IPS DF 6.9 (cell line): ENCODE data around the gene CRTAC1.
A peak's percentile ranks its signal among the peaks of the same experiment; 100 is the strongest.

Experiments
- DNase-seq: peaks from one replicate; pipeline ENCODE4 v3.0.0-alpha.2; 2013; ENCODE audit warnings: low read depth, low spot score
- H3K27ac ChIP-seq: one replicate; pipeline ENCODE4 v1.5.1; 2013; ENCODE audit warnings: low read length, control low read depth
- H3K27me3 ChIP-seq: 2 replicates; pipeline ENCODE4 v1.6.1; 2013; ENCODE audit warnings: mild to moderate bottlenecking, low read length; ENCODE audit not compliant: control insufficient read depth, insufficient read depth
- H3K36me3 ChIP-seq: 2 replicates; pipeline ENCODE4 v1.6.1; 2013; ENCODE audit warnings: low read length; ENCODE audit not compliant: control insufficient read depth, insufficient read depth
- H3K4me1 ChIP-seq: 2 replicates; pipeline ENCODE4 v1.6.1; 2013; ENCODE audit warnings: low read length; ENCODE audit not compliant: control insufficient read depth, insufficient read depth
- H3K4me3 ChIP-seq: 2 replicates; pipeline ENCODE4 v1.5.1; 2013; ENCODE audit warnings: mild to moderate bottlenecking, low read length
- H3K9me3 ChIP-seq: 2 replicates; pipeline ENCODE4 v1.6.1; 2013; ENCODE audit warnings: low read length, inconsistent platforms; ENCODE audit not compliant: control insufficient read depth, insufficient read depth
- WGBS: extraction: QIAGEN DNeasy Blood & Tissue Kit; methylation state at CpG from one replicate; pipeline ENCODE4 v1.1.7; 2013; ENCODE audit warnings: mixed read lengths, missing lambda C conversion rate; ENCODE audit not compliant: insufficient read length, insufficient coverage; 5-methylcytosine and 5-hydroxymethylcytosine counted together

The CRTAC1 gene

DNA sequence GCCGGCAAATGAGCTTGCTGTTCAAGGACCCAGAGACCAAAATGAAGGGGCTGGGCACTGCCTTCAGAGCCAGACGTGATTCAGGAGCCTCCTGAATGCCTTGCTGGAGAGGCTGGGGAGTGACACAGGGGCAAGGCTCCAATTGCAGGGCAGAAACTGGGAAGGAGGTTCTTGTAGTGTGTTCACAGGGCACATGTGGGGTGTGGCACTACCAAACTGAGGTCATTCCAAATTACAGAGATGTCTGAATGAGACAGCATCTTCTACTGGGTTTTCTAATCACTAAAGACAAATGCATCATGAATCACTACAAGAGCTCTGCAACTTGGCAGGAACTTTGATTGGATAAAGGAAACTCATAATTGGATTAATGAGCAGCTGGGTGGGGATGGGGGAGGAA lies 17.8 kb downstream of the CRTAC1 start:
- WGBS, result no CpG with 5 or more reads among the region's 2 CpGs
- no peak for DNase-seq
- H3K27ac ChIP-seq, result no peak overlapping the region
- H3K9me3 ChIP-seq, result no peaks in the 10 kb centered on the region; the same call in 1 of the 2 replicates
- H3K36me3 ChIP-seq, result no peaks in the 10 kb centered on the region
- no peak overlapping the region for H3K4me3 ChIP-seq
- H3K27me3 ChIP-seq, result no peaks in the 10 kb centered on the region
- 0 out of 2 replicates have a peak, but pooled peaks cover 1% of the 10 kb centered on the region for H3K4me1 ChIP-seq

DNA sequence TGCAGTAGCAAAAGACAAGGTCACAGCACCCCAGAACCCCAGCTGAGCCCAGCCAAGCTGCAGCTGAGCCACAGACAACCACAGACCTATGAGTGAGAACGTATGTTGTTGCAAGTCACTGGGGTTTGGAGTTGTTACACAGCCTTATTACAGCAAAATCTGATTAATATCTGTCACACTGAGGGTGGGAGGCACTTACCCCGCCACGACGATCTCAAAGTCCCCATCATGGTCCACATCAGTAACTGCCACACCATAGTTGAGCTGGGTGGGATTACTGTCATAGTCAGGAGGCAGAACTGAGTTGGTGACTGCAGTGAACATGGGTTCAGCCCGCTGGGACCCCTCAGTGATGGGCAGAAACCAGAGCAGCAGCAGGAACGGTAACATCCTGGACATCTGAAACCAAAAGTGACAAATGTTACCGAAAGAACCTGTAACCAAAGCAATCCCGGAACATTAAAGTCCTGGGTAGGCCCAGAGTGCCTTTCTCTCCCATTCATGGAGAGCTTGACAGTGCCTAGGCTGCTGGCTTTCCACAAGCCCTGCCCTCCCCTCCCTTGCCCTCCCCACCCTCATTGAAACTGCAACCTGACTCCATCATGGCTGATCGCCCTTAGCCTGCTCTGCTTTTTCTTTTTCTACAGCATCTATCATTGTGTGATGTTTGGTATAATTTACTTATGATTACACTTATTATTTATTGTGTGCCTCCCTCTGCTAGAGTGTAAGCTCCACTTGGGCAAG lies 19.3 kb downstream of the CRTAC1 start:
- H3K27ac ChIP-seq, result no peak overlapping the region
- no peak for DNase-seq
- WGBS, result no CpG with 5 or more reads among the region's 9 CpGs
- H3K36me3 ChIP-seq, result no peaks in the 10 kb centered on the region
- no peak overlapping the region for H3K4me3 ChIP-seq
- 0 out of 2 replicates have a peak, but pooled peaks cover 1% of the 10 kb centered on the region for H3K4me1 ChIP-seq
- no peaks in the 10 kb centered on the region for H3K27me3 ChIP-seq
- H3K9me3 ChIP-seq, result no peaks in the 10 kb centered on the region; the same call in 1 of the 2 replicates

GRCh38 chr10:98006266-98006665 lies 24.2 kb downstream of the CRTAC1 start:
- Histone ChIP-seq H3K9me3 (no peaks in the 10 kb centered on the region), H3K27me3 (no peaks in the 10 kb centered on the region), H3K4me3 (no peak overlapping the region), H3K4me1 (0 out of 2 replicates have a peak, but pooled peaks cover 1% of the 10 kb centered on the region), H3K36me3 (no peaks in the 10 kb centered on the region), H3K27ac (no peak overlapping the region)
- no CpG with 5 or more reads among the region's 12 CpGs for WGBS
- no peak for DNase-seq

DNA sequence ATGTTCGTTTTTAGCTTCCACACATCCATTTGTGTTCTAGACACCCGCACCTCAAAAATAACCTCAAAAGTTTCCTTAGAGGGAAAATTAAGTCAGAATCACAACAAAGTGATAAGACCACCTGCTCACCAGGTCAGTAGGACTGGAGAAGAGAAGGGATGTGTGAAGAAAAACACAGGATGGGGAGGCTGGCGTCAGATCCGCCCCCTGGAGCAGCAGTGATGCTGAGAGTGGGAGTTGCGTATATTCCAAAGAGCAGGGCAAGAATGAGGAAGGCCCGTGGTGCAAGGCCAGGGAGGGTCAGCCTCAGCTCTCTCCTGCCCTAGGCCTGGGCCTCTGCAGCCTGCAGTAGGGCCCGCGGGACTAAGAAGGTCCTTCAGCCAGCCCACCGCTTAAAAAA lies 28.7 kb downstream of the CRTAC1 start:
- no peak for DNase-seq
- no CpG with 5 or more reads among the region's 9 CpGs for WGBS
- H3K36me3 ChIP-seq, result no peaks in the 10 kb centered on the region
- no peak overlapping the region for H3K4me3 ChIP-seq
- no peaks in the 10 kb centered on the region for H3K9me3 ChIP-seq
- H3K27me3 ChIP-seq, result no peaks in the 10 kb centered on the region
- no peak overlapping the region for H3K27ac ChIP-seq
- no peaks in the 10 kb centered on the region for H3K4me1 ChIP-seq

- H3K27me3 ChIP-seq, result no peaks in the 10 kb centered on the region
- no peaks in the 10 kb centered on the region for H3K4me1 ChIP-seq
- no peak overlapping the region for H3K27ac ChIP-seq
- no peak overlapping the region for H3K4me3 ChIP-seq
- no CpG with 5 or more reads among the region's 11 CpGs for WGBS
- no peaks in the 10 kb centered on the region for H3K36me3 ChIP-seq
- no peak for DNase-seq
- H3K9me3 ChIP-seq, result no peaks in the 10 kb centered on the region
Measured at GRCh38 chr10:98000346-98000745, 30.1 kb downstream of the CRTAC1 start.

DNA sequence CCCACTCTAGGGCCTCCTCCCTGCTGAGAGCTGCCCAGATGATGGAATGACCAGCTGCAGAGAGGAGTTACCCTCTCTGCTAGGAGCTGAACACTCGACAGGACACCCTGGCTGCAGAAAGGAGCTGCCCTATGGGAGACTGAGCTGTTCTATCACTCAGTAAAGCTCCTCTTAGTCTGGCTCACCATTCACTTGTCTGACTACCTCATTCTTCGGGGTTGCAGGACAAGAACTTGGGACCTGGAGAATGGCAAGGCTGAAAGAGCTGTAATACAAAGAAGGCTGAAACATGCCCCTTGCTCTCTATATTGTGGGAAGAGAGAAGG lies 30.5 kb downstream of the CRTAC1 start:
- Histone ChIP-seq H3K27ac (no peak overlapping the region), H3K4me3 (no peak overlapping the region), H3K27me3 (no peaks in the 10 kb centered on the region), H3K9me3 (no peaks in the 10 kb centered on the region), H3K36me3 (no peaks in the 10 kb centered on the region), H3K4me1 (no peaks in the 10 kb centered on the region)
- WGBS, result no CpG with 5 or more reads among the region's 2 CpGs
- no peak for DNase-seq

- Histone ChIP-seq H3K27me3 (no peaks in the 10 kb centered on the region), H3K4me1 (no peaks in the 10 kb centered on the region)
- WGBS, result no CpG with 5 or more reads among the region's 10 CpGs
Measured at GRCh38 chr10:97999066-97999922, 31.1 kb downstream of the CRTAC1 start.

GRCh38 chr10:97991871-97992270 lies 38.5 kb downstream of the CRTAC1 start:
- Histone ChIP-seq H3K36me3 (no peaks in the 10 kb centered on the region), H3K27ac (no peak overlapping the region), H3K4me1 (no peaks in the 10 kb centered on the region), H3K4me3 (no peak overlapping the region), H3K27me3 (no peaks in the 10 kb centered on the region), H3K9me3 (no peaks in the 10 kb centered on the region)
- DNase-seq, result peak; percentile 27
- WGBS, result no CpG with 5 or more reads among the region's 2 CpGs

More at GRCh38 chr10:97999066-97999922, 31.1 kb downstream of the CRTAC1 start:
- DNase-seq, result no peak
- no peak overlapping the region for H3K27ac ChIP-seq
- H3K36me3 ChIP-seq, result no peaks in the 10 kb centered on the region
- no peaks in the 10 kb centered on the region for H3K9me3 ChIP-seq
- no peak overlapping the region for H3K4me3 ChIP-seq

DNA sequence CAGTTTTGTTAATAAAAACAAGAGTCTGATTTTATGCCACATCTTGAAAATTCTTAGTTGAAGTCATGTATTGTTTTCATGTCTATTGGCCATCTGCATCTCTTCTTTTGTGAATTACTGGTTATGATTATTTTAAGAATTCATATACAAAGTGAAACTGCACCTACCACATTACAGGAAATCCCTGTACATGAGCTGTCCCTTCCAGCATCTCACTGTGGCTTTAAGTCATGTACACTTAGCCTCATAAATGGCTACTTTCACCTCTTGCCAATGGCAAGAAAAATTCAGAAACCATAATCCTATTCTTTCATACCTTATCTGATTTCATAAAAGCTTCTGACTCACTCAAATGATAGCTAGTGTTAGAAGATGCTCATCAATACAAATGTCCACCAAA lies 48.6 kb downstream of the CRTAC1 start:
- H3K27ac ChIP-seq, result no peak overlapping the region
- no peaks in the 10 kb centered on the region; the same call in 1 of the 2 replicates for H3K27me3 ChIP-seq
- no peaks in the 10 kb centered on the region for H3K4me1 ChIP-seq
- no peaks in the 10 kb centered on the region for H3K9me3 ChIP-seq
- no peak for DNase-seq
- H3K36me3 ChIP-seq, result no peaks in the 10 kb centered on the region
- H3K4me3 ChIP-seq, result no peak overlapping the region

DNA sequence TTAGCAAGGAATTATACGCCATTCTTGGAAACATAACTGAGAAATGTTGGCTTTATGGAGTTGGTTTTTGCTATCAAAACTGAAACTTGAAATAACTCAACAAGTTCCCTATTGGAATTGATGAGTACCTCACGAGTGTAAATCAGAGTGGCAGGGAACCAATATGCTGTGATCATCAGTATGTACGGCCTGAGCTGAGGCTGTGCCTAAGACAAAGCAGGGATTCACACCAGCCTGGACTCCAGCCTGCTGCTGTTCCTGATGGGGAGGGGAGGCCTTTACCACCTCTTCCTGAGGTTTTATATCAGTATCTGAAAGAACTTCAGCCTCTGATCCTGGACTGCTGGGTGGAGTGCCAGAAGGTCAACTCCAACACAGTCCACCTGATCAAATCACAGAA lies 52.7 kb downstream of the CRTAC1 start:
- no CpG with 5 or more reads among the region's 3 CpGs for WGBS
- H3K27me3 ChIP-seq, result peaks cover 16% of the 10 kb centered on the region
- no peaks in the 10 kb centered on the region for H3K9me3 ChIP-seq
- no peak overlapping the region for H3K4me3 ChIP-seq
- H3K27ac ChIP-seq, result no peak overlapping the region
- H3K4me1 ChIP-seq, result no peaks in the 10 kb centered on the region; the same call in 1 of the 2 replicates
- no peaks in the 10 kb centered on the region for H3K36me3 ChIP-seq
- DNase-seq, result no peak
